Measurements from ENCODE around the gene SRL. TPM values are rescaled to one million over a fixed set of nuclear protein-coding genes. Genes with fewer than 3 reads are reported as not detected.

Gene SRL
- polyA plus RNA-seq, 1 donor from 2014 or later: not detected

DNA sequence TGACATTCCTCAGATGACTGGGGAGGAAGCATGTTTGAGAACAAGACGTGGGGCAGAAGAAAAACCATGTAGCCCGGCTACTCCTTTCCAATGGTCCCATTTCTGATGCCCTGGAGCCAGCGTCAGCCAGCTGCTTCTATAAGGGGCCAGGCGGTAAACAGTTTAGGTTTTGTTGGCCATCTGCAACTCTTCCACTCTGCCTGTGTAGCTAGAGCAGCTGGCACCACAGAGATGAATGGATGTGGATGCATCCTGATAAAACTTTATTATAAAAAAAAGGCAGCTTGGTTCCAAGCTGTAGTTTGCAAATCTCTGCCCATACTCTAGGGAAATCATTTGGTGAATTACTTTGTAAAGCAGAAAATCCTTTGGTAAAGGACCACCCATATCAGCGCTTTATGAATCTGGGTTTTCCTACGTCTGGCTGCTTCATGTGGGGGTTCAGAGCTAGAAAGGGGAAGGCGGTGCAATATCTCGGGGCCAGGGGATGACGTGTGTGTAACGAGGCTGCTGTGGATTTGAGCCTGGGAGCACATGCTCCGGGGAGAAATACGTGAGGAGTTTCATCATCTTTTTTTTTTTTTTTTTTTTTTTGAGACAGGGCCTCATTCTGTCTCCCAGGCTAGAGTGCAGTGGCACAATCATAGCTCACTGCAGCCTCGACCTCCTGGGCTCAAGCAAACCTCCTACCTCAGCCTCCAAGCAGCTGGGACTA lies 3.4 kb upstream of the SRL start:
- no peaks in the 10 kb centered on the region for H3K27me3 ChIP-seq (ENCODE audit: insufficient read depth, low read depth, low read length)
- no peak overlapping the region for H2AFZ ChIP-seq (ENCODE audit: low read depth, low read length)
- H4K20me1 ChIP-seq (ENCODE audit: insufficient read depth): no peaks in the 10 kb centered on the region
- H3K4me2 ChIP-seq (ENCODE audit: low read length): no peak overlapping the region
- no peaks in the 10 kb centered on the region for H3F3A ChIP-seq (ENCODE audit: insufficient read depth, low read length, poor library complexity, severe bottlenecking)
- no peaks in the 10 kb centered on the region for H3K79me2 ChIP-seq (replicated peaks; ENCODE audit: insufficient read depth, low read length)
- H3K9me3 ChIP-seq (ENCODE audit: low read length): no peaks in the 10 kb centered on the region
- no peaks in the 10 kb centered on the region for H3K9me2 ChIP-seq (ENCODE audit: insufficient read depth, low read length)
- H3K4me3 ChIP-seq (ENCODE audit: low read length): no peak overlapping the region
- H3K36me3 ChIP-seq (ENCODE audit: insufficient read depth, low read length): no peaks in the 10 kb centered on the region
- H3K27ac ChIP-seq (ENCODE audit: low read length): no peak overlapping the region
- TF ChIP-seq RAD21 (conservative IDR thresholded peaks at IDR 0.05) (no peak), MXI1 (conservative IDR thresholded peaks at IDR 0.05; ENCODE audit: poor library complexity, severe bottlenecking) (no peak), EZH2 (IDR thresholded peaks at IDR 0.05; ENCODE audit: borderline replicate concordance, insufficient read depth, low read length, poor library complexity, severe bottlenecking) (no peak), SMC3 (conservative IDR thresholded peaks at IDR 0.05; ENCODE audit: poor library complexity) (no peak), TAF1 (IDR thresholded peaks at IDR 0.05; ENCODE audit: low read depth) (no peak), POLR2AphosphoS5 (IDR thresholded peaks at IDR 0.05) (no peak), REST (IDR thresholded peaks at IDR 0.05; ENCODE audit: borderline replicate concordance) (no peak), EP300 (conservative IDR thresholded peaks at IDR 0.05; ENCODE audit: poor library complexity, severe bottlenecking) (no peak)
- TF ChIP-seq, protein P1, sequence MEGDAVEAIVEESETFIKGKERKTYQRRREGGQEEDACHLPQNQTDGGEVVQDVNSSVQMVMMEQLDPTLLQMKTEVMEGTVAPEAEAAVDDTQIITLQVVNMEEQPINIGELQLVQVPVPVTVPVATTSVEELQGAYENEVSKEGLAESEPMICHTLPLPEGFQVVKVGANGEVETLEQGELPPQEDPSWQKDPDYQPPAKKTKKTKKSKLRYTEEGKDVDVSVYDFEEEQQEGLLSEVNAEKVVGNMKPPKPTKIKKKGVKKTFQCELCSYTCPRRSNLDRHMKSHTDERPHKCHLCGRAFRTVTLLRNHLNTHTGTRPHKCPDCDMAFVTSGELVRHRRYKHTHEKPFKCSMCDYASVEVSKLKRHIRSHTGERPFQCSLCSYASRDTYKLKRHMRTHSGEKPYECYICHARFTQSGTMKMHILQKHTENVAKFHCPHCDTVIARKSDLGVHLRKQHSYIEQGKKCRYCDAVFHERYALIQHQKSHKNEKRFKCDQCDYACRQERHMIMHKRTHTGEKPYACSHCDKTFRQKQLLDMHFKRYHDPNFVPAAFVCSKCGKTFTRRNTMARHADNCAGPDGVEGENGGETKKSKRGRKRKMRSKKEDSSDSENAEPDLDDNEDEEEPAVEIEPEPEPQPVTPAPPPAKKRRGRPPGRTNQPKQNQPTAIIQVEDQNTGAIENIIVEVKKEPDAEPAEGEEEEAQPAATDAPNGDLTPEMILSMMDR (IDR thresholded peaks at IDR 0.05; ENCODE audit: poor library complexity, severe bottlenecking): no peak
- no peak overlapping the region for H3K9ac ChIP-seq (ENCODE audit: low read length)

DNA sequence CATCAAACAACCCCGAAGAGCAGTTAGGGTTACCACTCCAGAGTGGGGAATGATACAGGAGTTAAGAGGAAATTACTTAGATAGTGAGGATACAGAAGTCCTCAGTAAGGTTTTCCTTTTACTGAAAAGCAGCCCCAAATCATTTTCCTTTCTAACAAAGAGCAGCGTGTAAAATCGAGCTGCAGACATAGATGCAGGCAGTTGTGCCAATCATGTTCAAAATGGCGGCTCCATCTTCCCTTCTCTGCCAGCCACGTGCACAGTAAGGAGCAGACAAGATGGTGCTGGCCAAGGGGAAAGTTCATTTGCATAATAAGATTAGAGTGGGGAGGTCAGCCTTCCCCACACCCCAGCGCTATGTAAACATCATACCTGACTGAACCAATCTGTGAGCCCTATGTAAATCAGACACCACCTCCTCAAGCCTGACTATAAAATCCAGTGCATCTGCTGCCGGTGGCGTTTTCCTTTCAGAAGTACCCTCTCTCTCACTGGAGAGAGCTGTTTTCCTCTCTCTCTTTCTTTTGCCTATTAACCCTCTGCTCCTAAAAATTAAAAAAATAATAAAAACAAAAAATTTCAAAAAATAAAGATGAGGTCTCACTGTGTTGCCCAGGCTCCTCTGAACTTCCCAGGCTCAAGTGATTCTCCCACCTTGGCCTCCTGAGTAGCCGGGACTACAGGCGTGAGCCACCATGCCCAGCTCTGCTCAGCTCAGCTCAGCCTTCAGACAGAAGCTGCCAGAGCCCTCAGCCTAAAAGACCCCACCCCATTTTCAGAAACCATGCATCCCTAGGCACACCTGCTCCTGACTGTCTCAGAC lies 2.6 kb upstream of the SRL start:
- no peaks in the 10 kb centered on the region for H3K9me2 ChIP-seq (ENCODE audit: insufficient read depth, low read length)
- H3K27ac ChIP-seq (ENCODE audit: low read length): peak overlapping the region; percentile 42
- no peak overlapping the region for H3K4me3 ChIP-seq (ENCODE audit: low read length)
- TF ChIP-seq, protein P1 (IDR thresholded peaks at IDR 0.05; ENCODE audit: poor library complexity, severe bottlenecking): no peak
- TF ChIP-seq SMC3 (conservative IDR thresholded peaks at IDR 0.05; ENCODE audit: poor library complexity): no peak
- no peak for TF ChIP-seq TAF1 (IDR thresholded peaks at IDR 0.05; ENCODE audit: low read depth)
- no peak for TF ChIP-seq MXI1 (conservative IDR thresholded peaks at IDR 0.05; ENCODE audit: poor library complexity, severe bottlenecking)
- no peak for TF ChIP-seq RAD21 (conservative IDR thresholded peaks at IDR 0.05)
- no peak for TF ChIP-seq EZH2 (IDR thresholded peaks at IDR 0.05; ENCODE audit: borderline replicate concordance, insufficient read depth, low read length, poor library complexity, severe bottlenecking)
- no peak for TF ChIP-seq REST (IDR thresholded peaks at IDR 0.05; ENCODE audit: borderline replicate concordance)
- TF ChIP-seq POLR2AphosphoS5 (IDR thresholded peaks at IDR 0.05): no peak
- no peak for TF ChIP-seq EP300 (conservative IDR thresholded peaks at IDR 0.05; ENCODE audit: poor library complexity, severe bottlenecking)
- no peak overlapping the region for H3K4me2 ChIP-seq (ENCODE audit: low read length)
- H3K9ac ChIP-seq (ENCODE audit: low read length): no peak overlapping the region
- H3K36me3 ChIP-seq (ENCODE audit: insufficient read depth, low read length): no peaks in the 10 kb centered on the region
- H3K79me2 ChIP-seq (replicated peaks; ENCODE audit: insufficient read depth, low read length): no peaks in the 10 kb centered on the region
- no peaks in the 10 kb centered on the region for H3K9me3 ChIP-seq (ENCODE audit: low read length)
- no peaks in the 10 kb centered on the region for H3F3A ChIP-seq (ENCODE audit: insufficient read depth, low read length, poor library complexity, severe bottlenecking)
- H3K27me3 ChIP-seq (ENCODE audit: insufficient read depth, low read depth, low read length): no peaks in the 10 kb centered on the region
- no peak overlapping the region for H2AFZ ChIP-seq (ENCODE audit: low read depth, low read length)
- no peaks in the 10 kb centered on the region for H4K20me1 ChIP-seq (ENCODE audit: insufficient read depth)
